Sigmoid colon (tissue), 4 donors: ENCODE measurements around the gene ECE2.

Source experiments
- CTCF ChIP-seq, 4 experiments: fragments of 450-650 bp in 3 of 4; fragments of 200-600 bp in 1 of 4; IDR thresholded peaks; one replicate each; pipeline ENCODE4 v1.5.1; 2016 to 2019; ENCODE audit warnings: antibody characterized with exemption in 4 of 4, mild to moderate bottlenecking in 3 of 4, moderate library complexity in 2 of 4
- POLR2A ChIP-seq, 2 donors: fragments of 450-650 bp; IDR thresholded peaks; one replicate each; pipeline ENCODE4 v1.6.1; 2016; ENCODE audit warnings: antibody characterized with exemption in 2 of 2, mild to moderate bottlenecking in 2 of 2, moderate library complexity in 2 of 2
- POLR2AphosphoS5 ChIP-seq, 4 donors: sonication (generic); formaldehyde crosslinking; IDR thresholded peaks; one replicate each; pipeline ENCODE4 v1.6.1; 2017; ENCODE audit warnings: antibody characterized with exemption in 4 of 4

- TF ChIP-seq CTCF (IDR thresholded peaks at IDR 0.05) = no peak
- no peak for TF ChIP-seq POLR2A (IDR thresholded peaks at IDR 0.05)
- TF ChIP-seq POLR2AphosphoS5 (IDR thresholded peaks at IDR 0.05) = no peak
These were observed 7.9 kb downstream of the ECE2 start for GRCh38 chr3:184283681-184284080.
